ENCODE data around the gene SRRT.

SRRT gene

GRCh38 chr7:100856871-100857282 lies 18.0 kb upstream of the SRRT start:
- H3K4me3 ChIP-seq (ENCODE audit: low read length, poor library complexity, severe bottlenecking), result no peak overlapping the region
- no peak overlapping the region for H3K9ac ChIP-seq (ENCODE audit: low read depth, low read length, poor library complexity, severe bottlenecking)
- H3K4me1 ChIP-seq (ENCODE audit: insufficient read depth, low read length, poor library complexity, severe bottlenecking), result peaks cover 11% of the 10 kb centered on the region
- no peaks in the 10 kb centered on the region for H3F3A ChIP-seq (ENCODE audit: low read depth)
- H3K27me3 ChIP-seq (ENCODE audit: insufficient read depth, low read length, poor library complexity, severe bottlenecking), result no peaks in the 10 kb centered on the region
- no peak overlapping the region for H3K4me2 ChIP-seq (ENCODE audit: low read depth, low read length, poor library complexity, severe bottlenecking)
- no peaks in the 10 kb centered on the region for H3K36me3 ChIP-seq (ENCODE audit: insufficient read depth, low read length)
- H2AFZ ChIP-seq (ENCODE audit: low read length), result no peak overlapping the region
- H3K9me3 ChIP-seq (ENCODE audit: insufficient read depth, low read depth, low read length), result no peaks in the 10 kb centered on the region
- TF ChIP-seq EZH2phosphoT487 (IDR thresholded peaks at IDR 0.05; ENCODE audit: borderline replicate concordance), result no peak
- TF ChIP-seq CTCF (conservative IDR thresholded peaks at IDR 0.05; ENCODE audit: low read length), result no peak
- no peaks in the 10 kb centered on the region for H3K9me2 ChIP-seq (replicated peaks; ENCODE audit: low read depth, low read length)
- peaks cover 11% of the 10 kb centered on the region; the same call in 1 of the 2 replicates for H3K79me2 ChIP-seq (ENCODE audit: insufficient read depth, low read length)
- H4K20me1 ChIP-seq (ENCODE audit: insufficient read depth, low read length, poor library complexity, severe bottlenecking), result no peaks in the 10 kb centered on the region

GRCh38 chr7:100859856-100860255 lies 15.0 kb upstream of the SRRT start:
- no peaks in the 10 kb centered on the region for H3K9me2 ChIP-seq (replicated peaks; ENCODE audit: low read depth, low read length)
- H3F3A ChIP-seq (ENCODE audit: low read depth), result no peaks in the 10 kb centered on the region
- H3K4me2 ChIP-seq (ENCODE audit: low read depth, low read length, poor library complexity, severe bottlenecking), result no peak overlapping the region
- H3K4me3 ChIP-seq (ENCODE audit: low read length, poor library complexity, severe bottlenecking), result no peak overlapping the region
- no peak for TF ChIP-seq EZH2phosphoT487 (IDR thresholded peaks at IDR 0.05; ENCODE audit: borderline replicate concordance)
- no peak for TF ChIP-seq CTCF (conservative IDR thresholded peaks at IDR 0.05; ENCODE audit: low read length)
- H2AFZ ChIP-seq (ENCODE audit: low read length), result no peak overlapping the region
- H3K9me3 ChIP-seq (ENCODE audit: insufficient read depth, low read depth, low read length), result no peaks in the 10 kb centered on the region
- H3K4me1 ChIP-seq (ENCODE audit: insufficient read depth, low read length, poor library complexity, severe bottlenecking), result no peaks in the 10 kb centered on the region
- H3K9ac ChIP-seq (ENCODE audit: low read depth, low read length, poor library complexity, severe bottlenecking), result no peak overlapping the region
- H3K36me3 ChIP-seq (ENCODE audit: insufficient read depth, low read length), result no peaks in the 10 kb centered on the region
- H3K79me2 ChIP-seq (ENCODE audit: insufficient read depth, low read length), result no peaks in the 10 kb centered on the region
- no peaks in the 10 kb centered on the region for H4K20me1 ChIP-seq (ENCODE audit: insufficient read depth, low read length, poor library complexity, severe bottlenecking)
- no peaks in the 10 kb centered on the region for H3K27me3 ChIP-seq (ENCODE audit: insufficient read depth, low read length, poor library complexity, severe bottlenecking)

GRCh38 chr7:100860702-100861615 lies 13.9 kb upstream of the SRRT start:
- TF ChIP-seq CTCF (conservative IDR thresholded peaks at IDR 0.05; ENCODE audit: low read length) (no peak), EZH2phosphoT487 (IDR thresholded peaks at IDR 0.05; ENCODE audit: borderline replicate concordance) (no peak)
- H3K4me3 ChIP-seq (ENCODE audit: low read length, poor library complexity, severe bottlenecking), result no peak overlapping the region
- H4K20me1 ChIP-seq (ENCODE audit: insufficient read depth, low read length, poor library complexity, severe bottlenecking), result no peaks in the 10 kb centered on the region

More at GRCh38 chr7:100860702-100861615, 13.9 kb upstream of the SRRT start:
- Histone ChIP-seq H3K27me3 (ENCODE audit: insufficient read depth, low read length, poor library complexity, severe bottlenecking) (no peaks in the 10 kb centered on the region), H3K4me2 (ENCODE audit: low read depth, low read length, poor library complexity, severe bottlenecking) (no peak overlapping the region), H2AFZ (ENCODE audit: low read length) (no peak overlapping the region), H3K9me2 (replicated peaks; ENCODE audit: low read depth, low read length) (no peaks in the 10 kb centered on the region), H3K9me3 (ENCODE audit: insufficient read depth, low read depth, low read length) (no peaks in the 10 kb centered on the region), H3K9ac (ENCODE audit: low read depth, low read length, poor library complexity, severe bottlenecking) (no peak overlapping the region), H3F3A (ENCODE audit: low read depth) (no peaks in the 10 kb centered on the region), H3K36me3 (ENCODE audit: insufficient read depth, low read length) (no peaks in the 10 kb centered on the region), H3K4me1 (ENCODE audit: insufficient read depth, low read length, poor library complexity, severe bottlenecking) (no peaks in the 10 kb centered on the region), H3K79me2 (ENCODE audit: insufficient read depth, low read length) (no peaks in the 10 kb centered on the region)

All from Loucy (cell line).